CD4-positive, alpha-beta T cell treated with Interleukin-15 for 1 hour (primary cell): Measurements from ENCODE around the gene NOP16.
"Not testable (repeated sequence)": the region's sequence is repeated elsewhere in the genome, so short reads cannot be mapped to it uniquely, and the experiment has no call there.

ENCODE experiments used
- DNase-seq: peaks from one replicate; pipeline ENCODE4 v3.0.0-alpha.2; 2020

Gene NOP16

GRCh38 chr5:176408590-176408989, 20.2 kb upstream of the NOP16 start:
- no peak for DNase-seq

GRCh38 chr5:176408252-176408573, 19.8 kb upstream of the NOP16 start:
- DNase-seq: not testable (repeated sequence)

GRCh38 chr5:176407456-176408251, 19.3 kb upstream of the NOP16 start:
- no peak for DNase-seq

- DNase-seq: no peak
These were observed 18.1 kb upstream of the NOP16 start for GRCh38 chr5:176406436-176407052.

GRCh38 chr5:176405656-176406435, 17.4 kb upstream of the NOP16 start:
- no peak for DNase-seq

- no peak for DNase-seq
These were observed 13.1 kb upstream of the NOP16 start for GRCh38 chr5:176401281-176402205.

- no peak for DNase-seq
These were observed 12.2 kb upstream of the NOP16 start for GRCh38 chr5:176400382-176401156.

- no peak for DNase-seq
These were observed 9.5 kb upstream of the NOP16 start for GRCh38 chr5:176397736-176398420.

- no peak for DNase-seq
These were observed 7.9 kb upstream of the NOP16 start for GRCh38 chr5:176396330-176396729.

- DNase-seq: no peak
These were observed 6.7 kb upstream of the NOP16 start for GRCh38 chr5:176394881-176395675.

GRCh38 chr5:176394096-176394495, 5.7 kb upstream of the NOP16 start:
- DNase-seq: no peak

- DNase-seq: no peak
These were observed 4.1 kb upstream of the NOP16 start for GRCh38 chr5:176392526-176392925.

- DNase-seq: no peak
These were observed 3.6 kb upstream of the NOP16 start for GRCh38 chr5:176391999-176392398.

GRCh38 chr5:176391479-176391878, 3.1 kb upstream of the NOP16 start:
- DNase-seq: no peak

GRCh38 chr5:176389135-176390123, 1.0 kb upstream of the NOP16 start:
- no peak for DNase-seq

GRCh38 chr5:176388003-176388443, 375 bp downstream of the NOP16 start:
- no peak for DNase-seq

GRCh38 chr5:176387384-176387925, 943 bp downstream of the NOP16 start:
- DNase-seq: no peak

- no peak for DNase-seq
These were observed 1.9 kb downstream of the NOP16 start for GRCh38 chr5:176386491-176386890.

- DNase-seq: no peak
These were observed 3.4 kb downstream of the NOP16 start for GRCh38 chr5:176384991-176385390.
